Skeletal muscle satellite cell (primary cell): ENCODE measurements around the gene ELAPOR1.

ENCODE experiments used
- H3K27me3 ChIP-seq: 2 replicates; pipeline ENCODE4 v1.7.0; 2013; ENCODE audit warnings: low read length; ENCODE audit not compliant: control insufficient read depth, insufficient read depth
- H3K36me3 ChIP-seq: 2 replicates; pipeline ENCODE4 v1.7.0; 2013; ENCODE audit warnings: mild to moderate bottlenecking, control low read depth, low read length; ENCODE audit not compliant: insufficient read depth
- H3K4me1 ChIP-seq: 2 replicates; pipeline ENCODE4 v1.7.0; 2013; ENCODE audit warnings: low read length; ENCODE audit not compliant: control insufficient read depth, insufficient read depth
- H3K4me2 ChIP-seq: 2 replicates; pipeline ENCODE4 v1.7.0; 2013; ENCODE audit warnings: mild to moderate bottlenecking, low read length
- H3K4me3 ChIP-seq: 2 replicates; pipeline ENCODE4 v1.7.0; 2013; ENCODE audit warnings: low read length
- H3K9ac ChIP-seq: 2 replicates; pipeline ENCODE4 v1.7.0; 2013; ENCODE audit warnings: mild to moderate bottlenecking, low read depth, low read length, moderate library complexity
- H3K9me3 ChIP-seq: replicated peaks from 2 replicates; pipeline ENCODE4 v1.7.0; 2013; ENCODE audit warnings: mild to moderate bottlenecking, control low read depth, low read length

ELAPOR1 gene

DNA sequence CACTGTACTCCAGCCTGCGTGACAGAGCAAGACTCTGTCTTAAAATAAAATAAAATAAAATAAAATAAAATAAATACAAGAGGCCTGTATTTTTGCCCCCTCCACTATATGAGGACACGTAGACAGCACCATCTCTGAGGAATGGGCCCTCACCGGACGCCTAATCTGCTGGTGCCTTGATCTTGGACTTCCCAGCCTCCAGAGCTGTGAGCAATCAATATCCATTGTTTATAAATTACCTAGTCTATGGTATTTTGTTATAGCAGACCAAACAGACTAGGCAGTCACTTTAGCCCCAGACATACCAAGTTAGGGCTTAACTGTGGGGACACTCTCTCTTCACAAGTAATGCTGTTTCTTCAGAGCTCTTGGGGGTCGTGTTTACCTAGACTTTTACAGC lies 6.4 kb downstream of the ELAPOR1 start:
- no peak overlapping the region for H3K4me3 ChIP-seq
- H3K27me3 ChIP-seq: peaks cover 21% of the 10 kb centered on the region

DNA sequence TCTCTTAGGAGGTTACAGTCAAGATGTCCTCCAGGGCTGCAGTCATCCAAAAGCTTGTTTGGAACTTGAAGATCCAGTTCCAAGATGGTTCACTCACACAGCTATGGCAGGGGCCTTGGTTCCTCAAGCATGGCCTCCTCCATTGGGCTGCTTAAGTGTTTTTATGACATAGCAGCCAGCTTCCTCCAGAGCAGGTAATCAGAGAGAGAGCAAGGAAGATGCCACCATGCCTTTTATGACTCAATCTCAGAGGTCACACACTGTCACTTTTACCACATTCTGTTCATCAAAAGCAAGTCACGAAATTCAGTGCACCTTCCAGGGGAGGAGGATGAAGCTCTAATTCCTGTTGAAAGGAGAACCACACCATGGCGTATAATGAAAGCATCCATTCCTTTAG lies 17.1 kb downstream of the ELAPOR1 start:
- no peaks in the 10 kb centered on the region for H3K27me3 ChIP-seq
- H3K36me3 ChIP-seq: no peaks in the 10 kb centered on the region
- H3K4me2 ChIP-seq: no peak overlapping the region
- H3K4me3 ChIP-seq: no peak overlapping the region
- H3K4me1 ChIP-seq: no peaks in the 10 kb centered on the region
- H3K9me3 ChIP-seq: no peaks in the 10 kb centered on the region
- no peak overlapping the region for H3K9ac ChIP-seq

More for the DNA sequence above, 6.4 kb downstream of the ELAPOR1 start:
- Histone ChIP-seq H3K4me1 (no peaks in the 10 kb centered on the region), H3K9ac (no peak overlapping the region), H3K36me3 (no peaks in the 10 kb centered on the region), H3K4me2 (no peak overlapping the region), H3K9me3 (no peaks in the 10 kb centered on the region)

DNA sequence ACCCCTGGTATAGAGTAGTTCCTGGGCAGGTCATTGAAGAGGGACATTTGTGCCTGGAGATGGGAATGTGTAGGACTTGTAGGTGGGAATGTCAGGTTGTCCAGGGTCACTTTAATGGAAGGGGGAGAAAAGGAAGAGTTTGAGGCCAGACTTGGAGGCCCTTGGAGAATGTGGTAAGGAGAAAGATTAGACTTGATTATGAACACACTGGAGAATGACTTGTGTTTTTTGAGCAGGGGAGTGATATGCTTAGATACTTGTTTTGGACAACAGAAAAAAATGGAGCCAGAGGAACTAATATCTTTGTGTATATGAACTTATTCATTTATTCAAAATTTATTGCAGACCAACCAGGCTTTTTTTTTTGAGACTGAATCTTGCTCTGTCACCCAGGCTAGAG lies 17.9 kb downstream of the ELAPOR1 start:
- H3K9ac ChIP-seq: no peak overlapping the region
- no peaks in the 10 kb centered on the region for H3K9me3 ChIP-seq
- no peak overlapping the region for H3K4me3 ChIP-seq
- no peaks in the 10 kb centered on the region for H3K36me3 ChIP-seq
- H3K4me2 ChIP-seq: no peak overlapping the region
- H3K4me1 ChIP-seq: no peaks in the 10 kb centered on the region
- H3K27me3 ChIP-seq: no peaks in the 10 kb centered on the region

DNA sequence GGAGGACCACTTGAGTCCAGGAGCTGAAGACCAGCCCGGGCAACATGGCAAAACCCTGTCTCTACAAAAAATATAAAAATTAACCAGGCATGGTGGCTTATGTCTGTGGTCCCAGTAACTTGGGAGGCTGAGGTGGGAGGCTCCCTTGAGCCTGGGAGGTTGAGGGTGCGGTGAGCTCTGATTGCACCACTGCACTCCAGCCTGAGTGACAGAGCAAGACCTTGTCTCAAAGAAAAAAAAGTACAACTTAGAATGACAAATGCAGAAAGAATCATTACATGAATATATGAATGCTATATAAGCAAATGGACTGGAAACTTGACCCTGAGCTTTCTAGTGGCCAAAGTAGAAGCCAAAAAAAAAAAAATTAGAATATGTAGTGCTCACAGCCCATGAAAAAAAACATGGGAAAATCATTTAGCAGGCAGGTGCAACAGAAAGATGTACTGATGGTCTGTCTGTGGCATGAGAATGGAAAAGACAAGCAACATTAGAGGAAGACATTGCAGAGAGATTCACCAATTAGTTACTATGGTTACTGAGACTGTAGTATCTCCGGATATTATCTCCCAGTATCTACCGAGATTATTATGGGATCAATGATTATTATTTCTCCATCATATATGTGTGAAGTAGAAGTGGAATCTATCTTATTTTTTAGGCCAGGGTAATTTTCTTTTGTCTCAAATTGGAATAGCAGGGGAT lies 19.2 kb downstream of the ELAPOR1 start:
- no peaks in the 10 kb centered on the region for H3K9me3 ChIP-seq
- H3K4me1 ChIP-seq: no peaks in the 10 kb centered on the region
- H3K36me3 ChIP-seq: no peaks in the 10 kb centered on the region
- no peak overlapping the region for H3K4me3 ChIP-seq
- H3K4me2 ChIP-seq: no peak overlapping the region
- no peak overlapping the region for H3K9ac ChIP-seq
- H3K27me3 ChIP-seq: no peaks in the 10 kb centered on the region

DNA sequence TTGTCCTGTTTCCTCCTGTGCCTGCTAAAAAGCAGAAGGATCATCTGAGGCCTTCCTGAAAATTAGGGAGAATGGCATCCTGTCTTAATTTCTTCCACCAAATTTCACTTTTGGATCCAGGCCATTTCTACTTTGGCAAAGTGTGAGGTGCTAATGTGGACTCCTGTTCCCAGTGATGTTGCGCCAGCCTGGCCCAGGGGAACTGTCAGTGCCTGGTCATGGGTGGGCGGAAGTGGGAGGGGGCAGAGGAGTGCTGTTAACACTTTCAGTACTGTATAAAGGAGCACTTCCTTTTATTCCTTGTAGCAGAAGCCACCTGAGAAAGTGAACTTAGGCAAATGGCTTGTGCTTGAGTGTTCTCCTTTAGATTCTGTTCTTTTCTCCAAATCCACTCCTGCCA lies 19.9 kb downstream of the ELAPOR1 start:
- H3K4me3 ChIP-seq: no peak overlapping the region
- H3K4me2 ChIP-seq: no peak overlapping the region
- no peaks in the 10 kb centered on the region for H3K9me3 ChIP-seq
- H3K27me3 ChIP-seq: no peaks in the 10 kb centered on the region
- no peaks in the 10 kb centered on the region for H3K4me1 ChIP-seq
- H3K9ac ChIP-seq: no peak overlapping the region
- H3K36me3 ChIP-seq: no peaks in the 10 kb centered on the region

DNA sequence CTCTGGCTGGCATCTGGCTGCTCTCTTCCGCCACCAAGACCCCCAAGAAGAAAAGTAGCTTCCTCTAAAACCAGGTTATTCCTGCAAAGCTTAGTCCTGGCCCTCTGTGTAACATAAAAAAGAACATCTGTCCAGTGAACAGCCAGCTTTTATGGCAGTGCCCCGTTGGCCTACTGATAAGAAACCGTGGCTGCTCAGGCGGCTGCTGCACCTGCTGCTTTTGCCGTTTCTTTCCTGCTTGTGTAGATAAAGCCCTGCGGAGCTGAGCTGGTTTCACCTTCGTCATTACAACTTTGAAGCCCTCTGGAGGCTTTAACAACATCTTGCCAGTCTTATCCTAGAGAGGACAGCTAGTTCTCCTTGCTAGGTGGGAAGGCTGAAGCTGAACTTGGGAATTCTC lies 20.5 kb downstream of the ELAPOR1 start:
- Histone ChIP-seq H3K4me1 (no peaks in the 10 kb centered on the region), H3K4me3 (no peak overlapping the region), H3K9me3 (no peaks in the 10 kb centered on the region), H3K4me2 (no peak overlapping the region), H3K36me3 (no peaks in the 10 kb centered on the region), H3K27me3 (no peaks in the 10 kb centered on the region), H3K9ac (no peak overlapping the region)

DNA sequence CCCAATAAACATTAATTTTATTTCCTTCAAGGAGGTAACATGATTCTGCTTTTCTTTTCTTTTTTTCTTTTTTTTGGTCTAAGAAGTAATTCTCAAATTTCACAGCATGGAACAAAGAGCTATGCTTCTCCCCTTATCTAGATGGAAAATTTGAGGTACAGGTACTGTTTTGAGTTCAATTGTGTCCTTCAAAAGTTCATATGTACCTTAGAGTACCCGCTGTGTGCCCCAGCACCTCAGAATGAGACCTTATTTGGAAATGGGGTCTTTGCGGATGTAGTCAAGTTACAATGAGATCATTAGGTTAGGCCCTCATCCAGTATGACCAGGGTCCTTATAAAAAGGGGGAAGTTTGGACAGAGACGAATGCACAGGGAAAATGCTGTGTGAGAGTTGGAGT lies 22.0 kb downstream of the ELAPOR1 start:
- H3K9ac ChIP-seq: no peak overlapping the region
- no peaks in the 10 kb centered on the region for H3K9me3 ChIP-seq
- no peak overlapping the region for H3K4me2 ChIP-seq
- H3K36me3 ChIP-seq: no peaks in the 10 kb centered on the region
- no peaks in the 10 kb centered on the region for H3K27me3 ChIP-seq
- H3K4me3 ChIP-seq: no peak overlapping the region
- no peaks in the 10 kb centered on the region for H3K4me1 ChIP-seq

DNA sequence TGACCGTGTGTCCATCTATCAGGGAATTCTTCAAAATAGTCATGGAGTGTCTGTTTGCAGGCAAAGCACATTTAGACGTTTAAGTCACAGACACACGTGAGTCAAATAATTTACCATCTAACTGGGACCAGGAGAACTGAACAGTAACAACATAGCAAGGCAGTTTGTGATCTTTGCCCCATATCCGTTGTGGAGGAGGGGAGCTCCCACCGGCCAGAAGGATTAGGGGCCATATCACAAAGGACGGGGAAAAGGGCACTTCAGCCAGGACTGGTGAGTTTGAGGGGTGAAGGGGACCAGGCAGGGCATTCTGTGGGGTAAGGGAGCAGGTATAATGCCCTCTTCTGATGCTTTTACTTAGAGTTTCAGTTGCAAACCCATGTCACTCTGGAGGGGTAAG lies 22.9 kb downstream of the ELAPOR1 start:
- H3K27me3 ChIP-seq: no peaks in the 10 kb centered on the region
- H3K9me3 ChIP-seq: no peaks in the 10 kb centered on the region
- no peaks in the 10 kb centered on the region for H3K4me1 ChIP-seq
- H3K9ac ChIP-seq: no peak overlapping the region
- no peaks in the 10 kb centered on the region for H3K36me3 ChIP-seq
- no peak overlapping the region for H3K4me3 ChIP-seq
- H3K4me2 ChIP-seq: no peak overlapping the region

DNA sequence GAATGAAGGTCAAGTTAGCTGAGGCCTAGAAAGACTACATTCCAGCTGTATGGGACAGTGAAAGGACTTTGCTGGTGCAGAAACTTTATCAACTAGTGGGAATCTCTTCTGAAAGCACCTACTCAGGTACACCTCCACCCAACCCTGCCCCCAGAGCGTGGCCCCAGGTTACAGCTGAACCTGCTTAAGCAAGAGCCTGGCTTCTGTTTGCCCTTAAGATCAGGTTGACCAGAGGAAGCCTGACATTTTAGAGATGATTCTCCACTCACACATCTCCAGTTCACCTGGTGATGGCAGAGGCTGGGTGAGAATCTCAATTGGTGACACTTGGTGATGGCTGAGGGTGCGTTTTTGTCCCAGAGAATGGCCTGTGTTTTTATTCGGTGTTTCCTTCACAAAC lies 24.0 kb downstream of the ELAPOR1 start:
- H3K9ac ChIP-seq: no peak overlapping the region
- H3K4me3 ChIP-seq: no peak overlapping the region
- no peaks in the 10 kb centered on the region for H3K27me3 ChIP-seq
- H3K4me1 ChIP-seq: no peaks in the 10 kb centered on the region
- H3K36me3 ChIP-seq: no peaks in the 10 kb centered on the region
- H3K9me3 ChIP-seq: no peaks in the 10 kb centered on the region
- no peak overlapping the region for H3K4me2 ChIP-seq

DNA sequence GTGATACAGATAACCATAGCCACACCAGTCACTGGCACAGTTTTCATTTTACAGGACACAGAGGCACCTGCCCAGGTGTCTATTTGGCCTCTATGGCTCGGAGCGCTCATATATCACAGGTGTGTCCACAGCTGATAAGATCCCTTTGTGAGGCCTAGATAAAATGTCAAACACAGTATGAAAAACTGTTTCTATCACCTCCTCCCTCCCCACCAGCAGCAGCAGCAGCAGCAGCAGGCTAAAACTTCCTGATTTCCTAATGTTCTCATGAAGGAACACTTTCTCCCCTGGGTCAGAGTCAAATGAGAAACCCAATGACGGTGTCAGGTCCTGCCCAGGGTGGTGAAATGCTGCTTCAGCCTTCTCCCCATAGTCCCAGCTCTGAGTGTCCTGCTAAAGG lies 24.4 kb downstream of the ELAPOR1 start:
- Histone ChIP-seq H3K4me3 (no peak overlapping the region), H3K36me3 (no peaks in the 10 kb centered on the region), H3K4me2 (no peak overlapping the region), H3K9me3 (no peaks in the 10 kb centered on the region), H3K4me1 (no peaks in the 10 kb centered on the region), H3K27me3 (no peaks in the 10 kb centered on the region), H3K9ac (no peak overlapping the region)

DNA sequence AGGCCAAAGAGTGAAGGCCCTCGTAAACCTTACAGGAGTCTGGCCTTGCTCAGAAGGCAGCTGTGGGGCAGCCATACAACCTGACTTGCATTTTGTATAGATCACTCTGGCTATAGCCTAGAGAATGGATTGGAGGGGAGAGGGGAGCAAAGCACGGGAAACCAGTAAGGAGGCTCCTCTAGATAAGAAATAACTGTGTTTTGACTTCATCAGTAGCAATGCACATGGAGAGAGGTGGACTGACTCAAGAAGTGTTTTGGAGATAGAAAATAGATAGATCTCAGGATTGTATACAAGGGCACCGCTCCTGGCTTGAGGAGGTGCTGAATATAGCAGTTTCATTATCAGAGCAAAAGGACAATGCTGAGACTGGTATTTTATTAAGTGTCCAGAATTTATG lies 26.5 kb downstream of the ELAPOR1 start:
- Histone ChIP-seq H3K4me2 (no peak overlapping the region), H3K27me3 (no peaks in the 10 kb centered on the region), H3K4me1 (no peaks in the 10 kb centered on the region), H3K36me3 (no peaks in the 10 kb centered on the region), H3K9ac (no peak overlapping the region), H3K9me3 (no peaks in the 10 kb centered on the region), H3K4me3 (no peak overlapping the region)

DNA sequence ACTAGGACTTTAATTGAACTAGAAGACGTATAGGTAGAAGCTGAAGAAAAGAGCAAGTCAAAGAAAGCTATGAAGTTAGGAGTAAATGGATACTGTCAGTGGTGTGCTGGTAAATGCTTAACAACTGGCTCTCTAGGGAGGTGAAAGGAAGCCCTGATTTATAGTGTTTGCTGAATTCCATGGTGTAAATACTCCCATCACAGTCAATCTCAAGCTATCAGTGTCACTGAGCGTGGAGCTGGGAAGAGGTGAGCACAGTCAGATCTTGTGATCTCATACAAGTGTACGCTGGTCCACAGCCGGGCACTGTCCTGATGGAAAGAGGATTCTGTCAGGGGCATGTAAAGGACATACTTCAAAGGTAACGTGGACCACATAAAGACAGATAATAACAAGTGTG lies 28.3 kb downstream of the ELAPOR1 start:
- H3K9ac ChIP-seq: no peak overlapping the region
- no peaks in the 10 kb centered on the region for H3K4me1 ChIP-seq
- H3K36me3 ChIP-seq: no peaks in the 10 kb centered on the region
- H3K4me2 ChIP-seq: no peak overlapping the region
- H3K27me3 ChIP-seq: no peaks in the 10 kb centered on the region
- no peaks in the 10 kb centered on the region for H3K9me3 ChIP-seq
- no peak overlapping the region for H3K4me3 ChIP-seq
